GM21737 (cell line): Measurements from ENCODE around the gene ASAP2.
"Not testable (repeated sequence)": the region's sequence is repeated elsewhere in the genome, so short reads cannot be mapped to it uniquely, and the experiment has no call there.

Experiments used
- ATAC-seq: cut with Tn5 transposase; IDR thresholded peaks from one replicate; pipeline ENCODE4 v1.9.1; 2021; ENCODE audit warnings: mild to moderate bottlenecking, moderate library complexity; ENCODE audit not compliant: unreplicated experiment

ASAP2 gene

GRCh38 chr2:9210030-9210429 is 3.4 kb downstream of the ASAP2 start:
- ATAC-seq: no peak

GRCh38 chr2:9211496-9211895 is 4.9 kb downstream of the ASAP2 start:
- no peak for ATAC-seq

GRCh38 chr2:9212010-9212635 is 5.5 kb downstream of the ASAP2 start:
- ATAC-seq: no peak

- no peak for ATAC-seq
Observed at GRCh38 chr2:9212661-9213411, 6.2 kb downstream of the ASAP2 start.

GRCh38 chr2:9213477-9214051 is 7.0 kb downstream of the ASAP2 start:
- ATAC-seq: no peak

GRCh38 chr2:9214873-9215272 is 8.3 kb downstream of the ASAP2 start:
- ATAC-seq: no peak

GRCh38 chr2:9215680-9216079 is 9.1 kb downstream of the ASAP2 start:
- no peak for ATAC-seq

- not testable (repeated sequence) for ATAC-seq
Observed at GRCh38 chr2:9216143-9216542, 9.5 kb downstream of the ASAP2 start.

- ATAC-seq: no peak
Observed at GRCh38 chr2:9217838-9218770, 11.5 kb downstream of the ASAP2 start.

- no peak for ATAC-seq
Observed at GRCh38 chr2:9219027-9219445, 12.4 kb downstream of the ASAP2 start.

GRCh38 chr2:9220201-9220600 is 13.6 kb downstream of the ASAP2 start:
- ATAC-seq: no peak

GRCh38 chr2:9221223-9221622 is 14.6 kb downstream of the ASAP2 start:
- ATAC-seq: no peak

GRCh38 chr2:9222239-9222892 is 15.8 kb downstream of the ASAP2 start:
- ATAC-seq: no peak

- no peak for ATAC-seq
Observed at GRCh38 chr2:9222893-9223287, 16.3 kb downstream of the ASAP2 start.

- ATAC-seq: no peak
Observed at GRCh38 chr2:9225806-9226205, 19.2 kb downstream of the ASAP2 start.

- ATAC-seq: no peak
Observed at GRCh38 chr2:9226458-9227380, 20.1 kb downstream of the ASAP2 start.

GRCh38 chr2:9228088-9228751 is 21.6 kb downstream of the ASAP2 start:
- no peak for ATAC-seq

- ATAC-seq: no peak
Observed at GRCh38 chr2:9228781-9229469, 22.3 kb downstream of the ASAP2 start.

GRCh38 chr2:9229470-9229820 is 22.8 kb downstream of the ASAP2 start:
- no peak for ATAC-seq
